ENCODE results near the gene DGKE. TPM values are rescaled to one million over a fixed set of nuclear protein-coding genes. Genes with fewer than 3 reads are reported as not detected.

DGKE gene
- total RNA-seq, 1 donor from 2014 or later: 3.3 TPM

- TF ChIP-seq CTCF (IDR thresholded peaks at IDR 0.05; ENCODE audit: unreplicated experiment): no peak
- H3K36me3 Mint-ChIP-seq (ENCODE audit: insufficient read depth): peaks cover 20% of the 10 kb centered on the region
- DNase-seq (ENCODE audit: low spot score, unreplicated experiment): no peak
- H3K27me3 Mint-ChIP-seq: no peaks in the 10 kb centered on the region
- no peak overlapping the region for H3K4me3 Mint-ChIP-seq (ENCODE audit: low read depth)
- H3K4me1 Mint-ChIP-seq (ENCODE audit: low read depth): peaks cover 3% of the 10 kb centered on the region
- peaks cover 13% of the 10 kb centered on the region for H3K9me3 Mint-ChIP-seq (ENCODE audit: low read depth)
- peak overlapping the region; percentile 76 for H3K27ac Mint-ChIP-seq
Measured at GRCh38 chr17:56886288-56886731, 52.4 kb downstream of the DGKE start.

DNA sequence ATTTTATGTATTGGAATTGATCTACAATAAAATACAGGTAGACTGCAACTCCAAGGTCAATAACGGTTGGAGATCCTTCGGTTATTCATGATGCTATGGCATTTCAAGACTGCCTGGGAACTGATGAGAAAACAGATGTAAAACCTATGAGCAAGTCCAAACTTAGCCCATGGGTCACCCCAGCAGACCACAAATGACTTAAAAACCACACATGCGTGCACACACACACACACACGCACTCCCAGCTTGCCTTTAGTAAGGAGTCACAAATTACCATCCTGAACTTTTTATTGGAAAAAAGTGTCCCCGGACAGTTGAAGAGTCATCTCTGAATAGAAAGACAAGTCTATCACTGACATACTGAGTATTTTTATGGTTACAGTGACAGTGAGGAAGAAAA is 53.2 kb downstream of the DGKE start:
- no peak for TF ChIP-seq CTCF (IDR thresholded peaks at IDR 0.05; ENCODE audit: unreplicated experiment)
- no peak for DNase-seq (ENCODE audit: low spot score, unreplicated experiment)
- H3K9me3 Mint-ChIP-seq (ENCODE audit: low read depth): peaks cover 13% of the 10 kb centered on the region

DNA sequence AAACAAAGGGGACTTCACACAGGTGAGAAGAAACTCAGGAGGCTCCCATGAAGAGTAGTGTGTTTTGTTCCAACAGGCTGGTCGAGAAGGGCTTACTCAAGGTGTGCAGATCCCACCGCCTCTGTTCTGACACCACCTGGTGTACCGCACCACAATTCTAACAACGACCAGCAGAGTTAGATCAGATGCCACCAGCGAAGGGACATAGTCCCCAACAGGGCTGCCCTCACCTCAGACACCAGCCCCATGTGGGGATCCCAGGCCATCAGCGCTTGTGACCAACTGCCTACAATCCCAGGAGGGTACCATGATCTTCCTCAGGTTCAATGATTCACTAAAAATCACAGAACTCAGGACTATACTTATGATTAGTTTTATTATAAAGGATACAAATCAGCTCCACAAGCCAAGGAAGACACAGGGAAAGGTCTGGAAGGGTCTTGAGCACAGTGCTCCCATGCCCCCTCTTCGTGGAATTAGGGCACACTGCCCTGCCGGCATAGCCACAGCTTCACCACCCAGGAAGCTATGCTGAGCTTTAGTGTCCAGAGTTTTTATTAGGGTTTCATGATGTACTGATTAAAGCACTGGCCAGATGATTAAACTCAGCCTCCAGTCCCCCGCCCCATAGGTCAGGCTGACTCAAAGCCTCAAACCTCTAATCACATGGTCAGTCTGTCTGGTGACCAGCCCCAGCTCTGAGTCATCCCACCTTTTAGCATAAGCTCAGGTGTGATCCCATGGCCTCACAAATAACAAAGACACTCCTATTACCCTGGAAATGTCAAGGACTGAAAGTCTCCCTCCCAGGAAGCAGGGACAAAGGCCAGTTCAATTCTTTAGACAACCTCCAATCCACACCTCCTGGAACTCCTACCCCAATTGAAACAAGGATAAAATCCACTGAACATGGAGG is 53.9 kb downstream of the DGKE start:
- peaks cover 3% of the 10 kb centered on the region for H3K4me1 Mint-ChIP-seq (ENCODE audit: low read depth)
- no peak overlapping the region for H3K27ac Mint-ChIP-seq
- H3K27me3 Mint-ChIP-seq: no peaks in the 10 kb centered on the region
- no peak for DNase-seq (ENCODE audit: low spot score, unreplicated experiment)
- H3K4me3 Mint-ChIP-seq (ENCODE audit: low read depth): no peak overlapping the region
- TF ChIP-seq CTCF (IDR thresholded peaks at IDR 0.05; ENCODE audit: unreplicated experiment): no peak
- peaks cover 13% of the 10 kb centered on the region for H3K9me3 Mint-ChIP-seq (ENCODE audit: low read depth)
- peaks cover 26% of the 10 kb centered on the region for H3K36me3 Mint-ChIP-seq (ENCODE audit: insufficient read depth)

More for the DNA sequence above, 53.2 kb downstream of the DGKE start:
- Mint-ChIP-seq H3K4me3 (ENCODE audit: low read depth) (no peak overlapping the region), H3K4me1 (ENCODE audit: low read depth) (peaks cover 3% of the 10 kb centered on the region), H3K27me3 (no peaks in the 10 kb centered on the region), H3K27ac (no peak overlapping the region), H3K36me3 (ENCODE audit: insufficient read depth) (peaks cover 21% of the 10 kb centered on the region)

- TF ChIP-seq CTCF (IDR thresholded peaks at IDR 0.05; ENCODE audit: unreplicated experiment): no peak
- H3K27me3 Mint-ChIP-seq: no peaks in the 10 kb centered on the region
- H3K4me3 Mint-ChIP-seq (ENCODE audit: low read depth): no peak overlapping the region
- H3K4me1 Mint-ChIP-seq (ENCODE audit: low read depth): peaks cover 3% of the 10 kb centered on the region
- no peak for DNase-seq (ENCODE audit: low spot score, unreplicated experiment)
- H3K36me3 Mint-ChIP-seq (ENCODE audit: insufficient read depth): peaks cover 29% of the 10 kb centered on the region
- peaks cover 13% of the 10 kb centered on the region for H3K9me3 Mint-ChIP-seq (ENCODE audit: low read depth)
- no peak overlapping the region for H3K27ac Mint-ChIP-seq
Measured at GRCh38 chr17:56890390-56890789, 56.4 kb downstream of the DGKE start.

- H3K27me3 Mint-ChIP-seq: no peaks in the 10 kb centered on the region
- peaks cover 3% of the 10 kb centered on the region for H3K4me1 Mint-ChIP-seq (ENCODE audit: low read depth)
- no peak for DNase-seq (ENCODE audit: low spot score, unreplicated experiment)
- H3K36me3 Mint-ChIP-seq (ENCODE audit: insufficient read depth): peaks cover 28% of the 10 kb centered on the region
- no peak overlapping the region for H3K27ac Mint-ChIP-seq
- TF ChIP-seq CTCF (IDR thresholded peaks at IDR 0.05; ENCODE audit: unreplicated experiment): no peak
- peaks cover 13% of the 10 kb centered on the region for H3K9me3 Mint-ChIP-seq (ENCODE audit: low read depth)
- no peak overlapping the region for H3K4me3 Mint-ChIP-seq (ENCODE audit: low read depth)
Measured at GRCh38 chr17:56890906-56891674, 57.1 kb downstream of the DGKE start.
